IMR-90 (cell line): Measurements from ENCODE around the gene OSGEP. TPM values are rescaled to one million over a fixed set of nuclear protein-coding genes. Genes with fewer than 3 reads are reported as not detected.

Source experiments
- ATAC-seq: fragments of 200-7000 bp; cut with Tn5 transposase; 2 replicates; pipeline ENCODE4 v1.9.1; 2020; ENCODE audit warnings: low read depth, mild to moderate bottlenecking, moderate library complexity
- BruUV-seq: library from RNA; stranded (reverse); fragments of 400-500 nt; replicated peaks from 2 replicates; lab custom pipeline; 2021; lab: Mats Ljungman, UMichigan
- CTCF ChIA-PET: fragments of 300-600 bp; formaldehyde crosslinking; extraction: SDS; loops from one replicate; lab custom pipeline; 2021; ENCODE audit warnings: antibody characterized with exemption; lab: Yijun Ruan, JAX
- POLR2A ChIA-PET: fragments of 300-600 bp; sonication (Branson Sonifier 250); formaldehyde crosslinking; loops from one replicate; lab custom pipeline; 2022; ENCODE audit warnings: antibody characterized with exemption; ENCODE audit not compliant: unreplicated experiment; lab: Charles Lee
- DNase-seq: peaks from one replicate; pipeline ENCODE4 v3.0.0; 2013
- H2AFZ ChIP-seq: replicated peaks from 2 replicates; pipeline ENCODE3; 2013; ENCODE audit warnings: low read length, mild to moderate bottlenecking; ENCODE audit not compliant: poor library complexity
- H2AK5ac ChIP-seq: 2 replicates; pipeline ENCODE4 v1.6.1; 2013; ENCODE audit warnings: low read depth, low read length, inconsistent platforms
- H2AK9ac ChIP-seq: replicated peaks from 2 replicates; pipeline ENCODE3; 2013; ENCODE audit warnings: mild to moderate bottlenecking, low read depth, low read length, moderate library complexity; ENCODE audit not compliant: poor library complexity
- H2BK120ac ChIP-seq: 2 replicates; pipeline ENCODE4 v1.6.1; 2013; ENCODE audit warnings: low read depth, low read length, inconsistent platforms
- H2BK15ac ChIP-seq: 3 replicates; pipeline ENCODE4 v1.6.1; 2013; ENCODE audit warnings: low read depth, low read length, inconsistent platforms
- H2BK20ac ChIP-seq: 2 replicates; pipeline ENCODE4 v1.6.1; 2013; ENCODE audit warnings: low read depth, mild to moderate bottlenecking, inconsistent platforms, low read length, moderate library complexity
- H2BK5ac ChIP-seq: 2 replicates; pipeline ENCODE4 v1.6.1; 2013; ENCODE audit warnings: mild to moderate bottlenecking, low read depth, low read length, inconsistent platforms; ENCODE audit not compliant: poor library complexity, severe bottlenecking
- H3K14ac ChIP-seq: replicated peaks from 2 replicates; pipeline ENCODE4 v1.6.1; 2013; ENCODE audit warnings: low read depth, low read length, inconsistent platforms
- H3K18ac ChIP-seq: 2 replicates; pipeline ENCODE4 v1.6.1; 2013; ENCODE audit warnings: low read depth, low read length, control low read depth
- H3K23ac ChIP-seq: 2 replicates; pipeline ENCODE4 v1.6.1; 2013; ENCODE audit warnings: low read depth, low read length, inconsistent platforms
- H3K27ac ChIP-seq: 2 replicates; pipeline ENCODE4 v1.5.1; 2013; ENCODE audit warnings: mild to moderate bottlenecking, control low read depth, low read length; ENCODE audit not compliant: insufficient read depth
- H3K27me3 ChIP-seq: 2 replicates; pipeline ENCODE4 v1.6.1; 2013; ENCODE audit warnings: low read length; ENCODE audit not compliant: control insufficient read depth, insufficient read depth
- H3K36me3 ChIP-seq: 2 replicates; pipeline ENCODE4 v1.6.1; 2013; ENCODE audit warnings: low read length, mixed read lengths; ENCODE audit not compliant: control insufficient read depth, insufficient read depth
- H3K4ac ChIP-seq: 2 replicates; pipeline ENCODE4 v1.6.1; 2013; ENCODE audit warnings: low read depth, low read length, inconsistent platforms
- H3K4me1 ChIP-seq: 2 replicates; pipeline ENCODE4 v1.6.1; 2013; ENCODE audit warnings: low read length, mixed read lengths; ENCODE audit not compliant: control insufficient read depth, insufficient read depth
- H3K4me2 ChIP-seq: 2 replicates; pipeline ENCODE4 v1.6.1; 2013; ENCODE audit warnings: low read depth, mild to moderate bottlenecking, control low read depth, low read length, moderate library complexity
- H3K4me3 ChIP-seq: 2 replicates; pipeline ENCODE4 v1.5.1; 2013; ENCODE audit warnings: low read depth, mild to moderate bottlenecking, control low read depth, low read length, moderate library complexity; ENCODE audit not compliant: insufficient read depth
- H3K56ac ChIP-seq: 2 replicates; pipeline ENCODE4 v1.6.1; 2013; ENCODE audit warnings: low read length, inconsistent platforms; ENCODE audit not compliant: insufficient read depth; ENCODE audit errors: extremely low read depth
- H3K79me1 ChIP-seq, 2 experiments: 2 replicates each; pipeline ENCODE4 v1.6.1; 2013; ENCODE audit warnings: low read length in 2 of 2, inconsistent platforms in 1 of 2, low read depth in 1 of 2
- H3K9ac ChIP-seq: 2 replicates; pipeline ENCODE4 v1.6.1; 2013; ENCODE audit warnings: low read depth, low read length, control low read depth
- H3K9me1 ChIP-seq: 2 replicates; pipeline ENCODE4 v1.6.1; 2013; ENCODE audit warnings: low read length, inconsistent platforms; ENCODE audit not compliant: insufficient read depth
- H3K9me3 ChIP-seq: 2 replicates; pipeline ENCODE4 v1.6.1; 2013; ENCODE audit warnings: low read length; ENCODE audit not compliant: control insufficient read depth, insufficient read depth
- H4K20me1 ChIP-seq: 2 replicates; pipeline ENCODE4 v1.6.1; 2013; ENCODE audit warnings: low read length, inconsistent platforms; ENCODE audit not compliant: insufficient read depth
- H4K5ac ChIP-seq: 2 replicates; pipeline ENCODE4 v1.6.1; 2013; ENCODE audit warnings: mild to moderate bottlenecking, low read depth, low read length, control low read depth
- H4K8ac ChIP-seq, 2 experiments: 2 replicates each; pipeline ENCODE4 v1.6.1; 2013; ENCODE audit warnings: low read depth in 2 of 2, low read length in 2 of 2, control low read depth in 1 of 2, inconsistent platforms in 1 of 2
- H4K91ac ChIP-seq: 2 replicates; pipeline ENCODE4 v1.6.1; 2013; ENCODE audit warnings: low read depth, low read length, inconsistent platforms; ENCODE audit not compliant: insufficient read depth
- BHLHE40 ChIP-seq: fragments of 150-350 bp; IDR thresholded peaks from 2 replicates; pipeline ENCODE4 v1.6.1; 2016; ENCODE audit warnings: mild to moderate bottlenecking, low read depth, low read length
- CEBPB ChIP-seq: IDR thresholded peaks from 2 replicates; pipeline ENCODE4 v1.6.1; 2012; ENCODE audit warnings: low read depth, low read length, improper control_type of control experiment
- CHD1 ChIP-seq: IDR thresholded peaks from 2 replicates; pipeline ENCODE4 v1.6.1; 2012; ENCODE audit warnings: low read depth, low read length, improper control_type of control experiment
- ELK1 ChIP-seq: fragments of 150-350 bp; IDR thresholded peaks from 2 replicates; pipeline ENCODE4 v1.6.1; 2016; ENCODE audit warnings: low read depth, mild to moderate bottlenecking, low read length, moderate library complexity, borderline replicate concordance
- FOS ChIP-seq: fragments of 150-350 bp; IDR thresholded peaks from 2 replicates; pipeline ENCODE4 v1.6.1; 2016; ENCODE audit warnings: low read depth, low read length
- MAFK ChIP-seq: IDR thresholded peaks from 2 replicates; pipeline ENCODE4 v1.6.1; 2012; ENCODE audit warnings: low read depth, low read length, improper control_type of control experiment
- MAZ ChIP-seq: IDR thresholded peaks from 2 replicates; pipeline ENCODE4 v1.6.1; 2012; ENCODE audit warnings: low read depth, mild to moderate bottlenecking, low read length, improper control_type of control experiment, moderate library complexity, borderline replicate concordance
- MXI1 ChIP-seq: IDR thresholded peaks from 2 replicates; pipeline ENCODE4 v1.6.1; 2012; ENCODE audit warnings: low read depth, mild to moderate bottlenecking, low read length, moderate library complexity, borderline replicate concordance
- NFE2L2 ChIP-seq: fragments of 150-350 bp; IDR thresholded peaks from 2 replicates; pipeline ENCODE4 v1.6.1; 2016; ENCODE audit warnings: low read depth, mild to moderate bottlenecking, low read length
- RAD21 ChIP-seq: IDR thresholded peaks from 2 replicates; pipeline ENCODE4 v1.6.1; 2012; ENCODE audit warnings: low read length, improper control_type of control experiment
- RCOR1 ChIP-seq: IDR thresholded peaks from 2 replicates; pipeline ENCODE4 v1.6.1; 2012; ENCODE audit warnings: mild to moderate bottlenecking, low read length, improper control_type of control experiment; ENCODE audit not compliant: insufficient replicate concordance
- SMC3 ChIP-seq: fragments of 150-350 bp; IDR thresholded peaks from 2 replicates; pipeline ENCODE4 v1.6.1; 2016; ENCODE audit warnings: low read depth, mild to moderate bottlenecking, antibody characterized with exemption, low read length, moderate library complexity
- WGBS, 2 experiments: methylation state at CpG; one replicate each; pipeline versions ENCODE4 v1.1.5 to v1.1.7; 2013; ENCODE audit warnings: missing lambda C conversion rate in 2 of 2; ENCODE audit not compliant: insufficient read length in 1 of 2; ENCODE audit errors: extremely low coverage in 2 of 2; 5-methylcytosine and 5-hydroxymethylcytosine counted together
- dilution Hi-C: fragments of 300-500 bp; cut with HindIII; formaldehyde crosslinking; loops from one replicate; pipeline ENCODE4 v1.14.3; 2018; ENCODE audit warnings: low sequenced_read_pairs; ENCODE audit not compliant: unreplicated experiment
- in situ Hi-C: fragments of 300-500 bp; cut with MboI; formaldehyde crosslinking; loops from 3 replicates; pipeline ENCODE4 v1.14.3; 2019; ENCODE audit warnings: low sequenced_read_pairs, inconsistent platforms, mixed read lengths
- intact Hi-C: fragments of 100-400 bp; cut with micrococcal nuclease; formaldehyde crosslinking; loops from 2 replicates; pipeline ENCODE4 v1.10.0; 2022
- polyA plus RNA-seq, 3 experiments: library from polyadenylated mRNA; depleted of rRNA; stranded (reverse); fragments of >200 nt; gene quantifications; 2 replicates each; pipeline ENCODE4 v1.2.3, GENCODE V29; 2012; ENCODE audit warnings: low replicate concordance in 1 of 3
- total RNA-seq: library from RNA; depleted of rRNA; stranded (reverse); fragments of >200 nt; gene quantifications from 2 replicates; pipeline ENCODE4 v1.2.3, GENCODE V29; 2012
- TF ChIP-seq, protein P1 (sequence below): conservative IDR thresholded peaks from 2 replicates; pipeline ENCODE4 v1.5.1; 2012; ENCODE audit warnings: mild to moderate bottlenecking, low read depth, low read length, improper control_type of control experiment
- TF ChIP-seq, protein P2 (sequence below): fragments of 150-350 bp; IDR thresholded peaks from 2 replicates; pipeline ENCODE4 v1.6.1; 2017; ENCODE audit warnings: mild to moderate bottlenecking, antibody characterized with exemption, low read length, low read depth

Gene OSGEP
- total and polyA plus RNA-seq, 2 of the 4 experiments (the other 2 are of a cell fraction) = 24.7 to 32.4 TPM

- WGBS, 2 experiments = 67% methylated on average over 5 of the region's 17 CpGs; no CpG with 5 or more reads in 1 of the 2 experiments
- Histone ChIP-seq H3K9ac (no peak within 1 kb of the TSS), H3K23ac (no peak within 1 kb of the TSS), H3K14ac (no peak within 1 kb of the TSS; the same call in 1 of the 2 replicates), H4K20me1 (no peaks in the 10 kb centered on the region), H3K79me1 (no peaks in the 10 kb centered on the region), H2AFZ (peak within 1 kb of the TSS; percentile 85), H3K27me3 (peaks cover 8% of the 10 kb centered on the region; the same call in 1 of the 2 replicates), H3K56ac (no peak within 1 kb of the TSS), H4K8ac (peak within 1 kb of the TSS in 1 of 2 experiments; percentile 27; a peak in 1 of 4 replicates), H2BK20ac (no peak within 1 kb of the TSS), H4K91ac (no peak within 1 kb of the TSS), H3K4me2 (peak within 1 kb of the TSS; percentile 23; the same call in 1 of the 2 replicates), H3K36me3 (no peaks in the 10 kb centered on the region), H3K18ac (no peak within 1 kb of the TSS), H3K9me1 (no peaks in the 10 kb centered on the region), H4K5ac (no peak within 1 kb of the TSS), H2AK5ac (no peak within 1 kb of the TSS; the same call in 1 of the 2 replicates), H2BK5ac (no peak within 1 kb of the TSS), H2AK9ac (peak within 1 kb of the TSS; percentile 48), H2BK15ac (no peak within 1 kb of the TSS), H3K4me3 (no peak within 1 kb of the TSS; the same call in 1 of the 2 replicates), H3K9me3 (no peaks in the 10 kb centered on the region), H3K27ac (no peak within 1 kb of the TSS), H3K4ac (no peak within 1 kb of the TSS), H2BK120ac (no peak within 1 kb of the TSS), H3K4me1 (peaks cover 2% of the 10 kb centered on the region; the same call in 1 of the 2 replicates)
- dilution Hi-C loops (no loop called here), intact Hi-C loops (no loop called here), in situ Hi-C loops (no loop called here)
- no TSS peak for BruUV-seq
- ChIA-PET POLR2A (interaction anchor here (1.1 kb wide), 1 partner anchor 23 kb away, joined by 7 read pairs; no protein-coding TSS in a partner anchor), CTCF (no interaction called here)
- DNase-seq (no peak), ATAC-seq (no peak; the same call in 1 of the 2 replicates)
- TF ChIP-seq BHLHE40 (no peak), RCOR1 (no peak), FOS (no peak), CEBPB (no peak), SMC3 (no peak), NFE2L2 (no peak), CHD1 (no peak), RAD21 (no peak), MAZ (no peak), ELK1 (no peak), MXI1 (no peak), MAFK (no peak)
- TF ChIP-seq, protein P1, sequence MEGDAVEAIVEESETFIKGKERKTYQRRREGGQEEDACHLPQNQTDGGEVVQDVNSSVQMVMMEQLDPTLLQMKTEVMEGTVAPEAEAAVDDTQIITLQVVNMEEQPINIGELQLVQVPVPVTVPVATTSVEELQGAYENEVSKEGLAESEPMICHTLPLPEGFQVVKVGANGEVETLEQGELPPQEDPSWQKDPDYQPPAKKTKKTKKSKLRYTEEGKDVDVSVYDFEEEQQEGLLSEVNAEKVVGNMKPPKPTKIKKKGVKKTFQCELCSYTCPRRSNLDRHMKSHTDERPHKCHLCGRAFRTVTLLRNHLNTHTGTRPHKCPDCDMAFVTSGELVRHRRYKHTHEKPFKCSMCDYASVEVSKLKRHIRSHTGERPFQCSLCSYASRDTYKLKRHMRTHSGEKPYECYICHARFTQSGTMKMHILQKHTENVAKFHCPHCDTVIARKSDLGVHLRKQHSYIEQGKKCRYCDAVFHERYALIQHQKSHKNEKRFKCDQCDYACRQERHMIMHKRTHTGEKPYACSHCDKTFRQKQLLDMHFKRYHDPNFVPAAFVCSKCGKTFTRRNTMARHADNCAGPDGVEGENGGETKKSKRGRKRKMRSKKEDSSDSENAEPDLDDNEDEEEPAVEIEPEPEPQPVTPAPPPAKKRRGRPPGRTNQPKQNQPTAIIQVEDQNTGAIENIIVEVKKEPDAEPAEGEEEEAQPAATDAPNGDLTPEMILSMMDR = no peak
- TF ChIP-seq, protein P2, sequence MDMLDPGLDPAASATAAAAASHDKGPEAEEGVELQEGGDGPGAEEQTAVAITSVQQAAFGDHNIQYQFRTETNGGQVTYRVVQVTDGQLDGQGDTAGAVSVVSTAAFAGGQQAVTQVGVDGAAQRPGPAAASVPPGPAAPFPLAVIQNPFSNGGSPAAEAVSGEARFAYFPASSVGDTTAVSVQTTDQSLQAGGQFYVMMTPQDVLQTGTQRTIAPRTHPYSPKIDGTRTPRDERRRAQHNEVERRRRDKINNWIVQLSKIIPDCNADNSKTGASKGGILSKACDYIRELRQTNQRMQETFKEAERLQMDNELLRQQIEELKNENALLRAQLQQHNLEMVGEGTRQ = no peak
These were observed 18.8 kb downstream of the OSGEP start, which contains the start of gene KLHL33 for GRCh38 chr14:20435582-20436362. TSS of gene KLHL33 (minus strand) at chr14:20436166. CDS start at chr14:20435811, 355 bp downstream.
